ENCODE measurements around the gene MREG.

MREG gene, protein sequence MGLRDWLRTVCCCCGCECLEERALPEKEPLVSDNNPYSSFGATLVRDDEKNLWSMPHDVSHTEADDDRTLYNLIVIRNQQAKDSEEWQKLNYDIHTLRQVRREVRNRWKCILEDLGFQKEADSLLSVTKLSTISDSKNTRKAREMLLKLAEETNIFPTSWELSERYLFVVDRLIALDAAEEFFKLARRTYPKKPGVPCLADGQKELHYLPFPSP

DNA sequence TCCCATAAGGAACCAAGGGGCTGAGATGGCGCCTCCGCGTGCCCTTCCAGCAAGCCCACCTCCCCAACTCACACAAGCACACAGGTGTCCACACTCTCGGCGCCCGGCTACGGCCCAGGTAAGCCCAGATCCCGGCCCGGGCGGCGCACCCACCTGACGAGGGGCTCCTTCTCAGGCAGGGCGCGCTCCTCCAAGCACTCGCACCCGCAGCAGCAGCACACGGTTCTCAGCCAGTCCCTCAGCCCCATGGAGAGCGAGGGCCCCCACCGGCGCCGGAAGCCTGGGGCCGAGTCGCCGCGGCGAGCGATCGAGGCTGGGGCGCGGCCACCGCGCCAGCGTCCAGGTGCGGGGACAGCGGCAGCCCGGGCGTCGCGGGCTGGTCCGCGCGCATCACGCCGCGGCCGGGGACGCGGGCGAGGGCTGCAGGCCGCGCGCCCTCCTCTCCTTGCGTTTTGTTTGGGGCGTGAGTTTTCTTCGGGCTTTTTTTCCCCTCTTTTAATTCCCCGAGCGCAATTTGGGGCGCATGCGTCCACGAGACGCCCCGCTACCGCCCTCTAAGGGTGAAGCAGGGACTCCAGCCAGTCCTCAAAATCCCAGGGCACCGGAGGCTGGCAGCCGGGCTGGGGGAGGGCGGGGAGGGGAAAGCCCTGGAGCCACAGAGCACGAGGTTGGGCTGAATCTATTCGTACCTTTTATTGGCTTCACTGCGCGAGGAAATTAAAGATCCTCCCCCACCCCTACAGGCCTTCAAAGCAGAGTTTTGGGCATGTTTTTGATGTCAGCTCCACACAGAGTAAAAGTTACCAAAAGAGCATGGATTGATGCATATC is at the start of gene MREG:
MREG (minus strand) TSS at position 472 of the 830 bp plus-strand sequence; CDS start at position 248, 224 bp downstream.
- peak; percentile 81 for DNase-seq (ENCODE audit: low read depth)

DNA sequence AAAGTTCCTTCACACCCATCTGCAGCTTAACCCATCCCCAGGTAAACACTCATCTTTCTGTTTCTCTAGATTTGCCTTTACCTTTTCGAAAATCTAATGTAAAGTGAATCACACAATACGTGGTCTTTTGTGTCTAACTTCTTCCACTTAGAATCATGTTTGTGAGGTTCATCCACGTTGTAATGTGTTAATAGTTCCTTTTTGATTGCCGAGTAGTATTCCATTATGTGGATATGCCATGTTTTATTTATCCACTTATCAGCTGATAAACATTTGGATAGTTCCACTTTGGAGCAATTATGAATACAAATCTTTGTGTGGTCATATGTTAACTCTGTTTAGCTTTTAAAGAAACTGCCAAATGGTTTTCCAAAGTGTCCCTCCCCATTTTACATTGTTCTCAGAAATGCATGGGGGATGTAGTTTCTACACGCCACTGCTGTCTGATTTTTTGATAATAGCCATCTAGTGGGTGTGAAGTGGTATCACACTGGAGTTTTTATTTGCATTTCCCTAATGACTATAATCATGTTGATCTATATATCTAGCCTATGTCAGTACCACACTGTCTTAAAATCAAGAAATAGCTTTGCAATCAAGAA is 46.0 kb upstream of the MREG start:
- DNase-seq (ENCODE audit: low read depth) = no peak

DNA sequence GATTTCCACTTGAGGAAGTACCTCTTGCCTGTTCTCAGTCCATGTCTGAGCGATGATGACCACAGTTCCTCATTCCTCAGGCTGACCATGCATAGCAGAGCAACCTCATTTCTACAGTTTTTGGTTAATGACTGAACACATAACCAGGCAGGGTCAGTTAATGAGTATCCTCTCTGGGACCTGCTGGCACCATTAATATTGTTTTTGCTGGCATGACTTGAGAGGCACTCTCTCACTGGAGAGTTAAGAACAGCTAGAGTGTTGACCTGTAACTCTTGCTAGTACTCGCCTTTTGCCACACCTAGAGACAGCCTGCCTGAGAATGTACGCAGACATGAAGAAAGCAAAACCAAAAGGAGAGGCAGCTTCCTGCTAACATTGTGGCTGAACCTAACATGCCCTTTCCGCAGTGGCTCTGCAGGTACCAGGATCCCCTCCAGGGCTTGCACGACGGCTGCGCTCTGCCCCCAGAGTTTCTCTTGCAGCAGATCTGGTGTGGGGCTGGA is 44.4 kb upstream of the MREG start:
- DNase-seq (ENCODE audit: low read depth) = peak; percentile 44

DNA sequence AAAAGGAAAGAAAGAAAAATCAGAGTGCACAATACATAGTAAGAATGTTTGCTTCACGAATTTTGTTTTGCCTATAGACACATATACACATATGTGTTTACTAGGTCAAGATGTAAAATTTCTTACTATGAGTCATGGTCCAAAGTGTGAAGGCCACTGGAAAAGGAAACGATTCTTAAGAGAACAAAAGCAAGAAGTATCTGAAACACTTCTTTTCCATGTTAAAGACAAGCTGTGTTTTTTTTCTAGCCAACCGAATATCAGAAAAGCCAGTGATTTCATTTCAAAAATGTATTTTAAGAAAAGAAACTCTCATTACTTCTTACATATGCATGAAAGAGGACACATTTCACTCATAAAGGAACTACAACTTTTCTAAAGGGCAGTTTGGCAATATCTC is 43.4 kb upstream of the MREG start:
- no peak for DNase-seq (ENCODE audit: low read depth)

DNA sequence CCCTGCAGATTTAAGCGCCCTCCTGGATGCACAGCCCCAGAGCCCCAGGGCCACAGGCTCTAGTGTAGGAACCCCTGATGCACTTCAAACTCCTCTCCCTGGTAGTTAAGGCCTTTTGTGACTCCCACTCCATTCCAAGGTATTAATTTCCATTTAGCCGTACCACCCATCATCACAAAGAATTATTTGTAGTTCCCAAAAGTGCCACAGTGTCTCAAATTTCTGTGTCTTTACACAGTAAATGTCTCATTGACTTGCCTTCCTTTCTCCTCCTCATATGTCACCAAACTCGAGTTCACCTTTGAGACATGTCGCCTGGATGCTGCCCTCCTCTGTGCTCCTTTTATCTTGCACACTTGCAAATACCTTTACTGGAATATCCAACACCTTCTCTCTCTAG is 42.3 kb upstream of the MREG start:
- no peak for DNase-seq (ENCODE audit: low read depth)

DNA sequence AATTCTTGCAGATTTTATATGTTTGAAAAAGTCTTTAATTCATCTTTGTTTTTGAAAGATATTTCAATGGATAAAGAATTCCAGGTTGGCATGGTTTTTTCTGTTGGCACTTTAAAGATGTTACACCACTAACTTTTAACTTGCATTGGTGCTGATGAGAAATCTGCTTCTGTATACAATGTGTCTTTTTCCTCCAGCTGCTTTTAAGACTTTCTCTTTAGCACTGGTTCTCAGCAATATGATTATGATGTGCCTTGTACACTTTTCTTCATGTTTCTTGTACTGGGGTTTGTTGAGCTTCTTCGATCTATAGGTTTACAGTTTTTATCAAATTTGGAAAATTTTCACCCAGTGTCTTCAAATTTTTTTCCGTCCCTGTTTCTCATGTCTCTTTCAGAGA is 39.1 kb upstream of the MREG start:
- no peak for DNase-seq (ENCODE audit: low read depth)

DNA sequence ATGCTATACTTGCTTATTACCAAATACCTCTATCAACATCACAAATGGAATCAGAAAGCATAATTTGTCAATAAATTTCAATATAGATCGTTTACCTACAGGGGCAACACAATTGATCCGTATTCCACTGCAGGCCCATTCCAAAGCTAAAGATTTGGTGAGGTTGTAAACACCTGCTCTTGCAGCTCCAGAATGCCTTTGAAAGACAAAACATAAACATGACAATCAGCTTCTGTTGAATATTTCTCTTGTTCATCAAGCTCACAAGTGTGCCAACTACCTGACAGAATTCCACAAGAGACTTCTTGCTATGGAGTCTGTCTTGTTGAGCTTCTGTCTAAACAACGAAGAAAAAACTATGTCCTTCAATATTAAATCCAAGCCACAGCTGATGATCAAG is 38.0 kb upstream of the MREG start:
- DNase-seq (ENCODE audit: low read depth) = no peak

DNA sequence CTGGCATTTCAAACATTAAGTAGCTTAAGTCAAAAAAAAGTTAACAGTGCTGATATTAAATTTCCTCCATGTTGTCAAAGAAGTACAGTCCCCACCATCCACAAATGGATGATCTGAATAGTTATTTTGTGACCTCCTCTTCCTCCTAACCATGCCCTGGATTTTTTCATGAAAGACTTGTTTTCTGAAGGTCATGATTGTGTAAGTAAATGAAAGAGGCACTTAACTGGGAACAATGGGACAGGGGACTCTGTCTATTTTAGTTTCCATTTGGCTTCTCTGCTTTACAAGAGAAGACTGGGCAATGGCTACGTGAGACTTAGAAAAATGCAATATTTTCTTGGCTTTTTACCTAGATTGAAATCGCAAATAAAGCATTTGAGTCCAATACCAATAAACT is 36.1 kb upstream of the MREG start:
- no peak for DNase-seq (ENCODE audit: low read depth)

DNA sequence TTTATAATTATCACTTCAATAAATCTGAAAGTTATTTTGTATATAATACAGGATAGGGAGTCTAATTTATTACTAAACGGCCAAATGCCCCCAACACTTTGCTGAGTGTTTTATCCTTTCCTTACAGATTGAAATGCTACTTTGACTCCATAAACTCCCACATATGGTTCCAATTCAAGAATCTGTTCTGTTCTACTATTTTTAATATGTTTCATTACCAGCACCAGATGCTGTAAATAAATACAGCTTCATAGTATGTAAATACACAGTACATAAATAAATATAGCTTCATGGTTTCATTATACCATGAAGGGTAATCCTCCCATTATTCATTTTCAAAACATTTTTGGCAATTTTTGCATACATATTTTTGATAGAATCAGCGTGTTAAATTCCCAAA is 34.0 kb upstream of the MREG start:
- DNase-seq (ENCODE audit: low read depth) = no peak

DNA sequence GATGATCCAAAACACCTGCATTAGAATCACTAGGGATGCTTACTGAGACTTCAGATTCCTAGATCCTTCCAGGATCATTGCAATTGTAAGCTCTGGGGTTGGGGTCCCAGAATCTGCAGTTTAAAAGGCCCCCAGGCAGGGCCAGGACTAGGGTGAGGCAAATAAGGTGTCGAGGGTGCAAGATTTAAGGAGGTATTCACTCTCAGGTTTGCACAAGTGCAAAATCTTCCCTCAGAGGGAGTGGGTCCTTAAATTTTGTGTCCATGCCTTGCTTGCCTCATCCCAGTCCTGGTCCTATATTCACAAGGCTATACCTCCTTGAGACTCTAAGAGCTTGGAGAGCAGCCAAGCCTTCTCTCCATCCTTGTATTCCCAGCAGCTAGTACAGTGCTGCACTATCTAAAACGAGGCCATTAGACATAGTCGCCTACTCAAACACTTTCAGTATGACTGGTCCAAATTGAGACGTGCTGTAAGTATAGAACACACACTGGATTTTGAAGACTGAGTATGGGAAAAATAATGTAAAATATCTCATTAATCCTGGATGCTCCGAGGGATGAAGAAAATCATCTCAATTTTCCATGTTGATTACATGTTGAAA is 31.6 kb upstream of the MREG start:
- DNase-seq (ENCODE audit: low read depth) = no peak

DNA sequence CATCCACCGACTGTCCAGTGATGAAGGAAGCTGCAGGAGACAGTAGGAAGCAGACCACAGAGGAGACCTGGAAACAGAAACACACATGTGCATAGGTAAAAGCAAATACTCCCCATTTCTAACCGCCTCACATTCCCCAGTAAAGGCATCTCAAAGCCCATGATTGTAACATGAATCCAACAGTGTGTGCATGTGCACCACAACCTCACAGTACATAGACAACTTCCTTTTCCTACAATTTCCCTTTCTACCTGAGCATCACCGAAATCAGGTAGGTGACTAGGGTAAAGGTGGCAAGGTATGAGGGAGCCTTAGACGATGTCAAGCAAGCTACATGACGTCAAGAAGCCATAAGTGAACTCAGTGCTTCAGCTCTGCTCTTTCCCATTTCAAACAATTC is 30.6 kb upstream of the MREG start:
- DNase-seq (ENCODE audit: low read depth) = no peak

DNA sequence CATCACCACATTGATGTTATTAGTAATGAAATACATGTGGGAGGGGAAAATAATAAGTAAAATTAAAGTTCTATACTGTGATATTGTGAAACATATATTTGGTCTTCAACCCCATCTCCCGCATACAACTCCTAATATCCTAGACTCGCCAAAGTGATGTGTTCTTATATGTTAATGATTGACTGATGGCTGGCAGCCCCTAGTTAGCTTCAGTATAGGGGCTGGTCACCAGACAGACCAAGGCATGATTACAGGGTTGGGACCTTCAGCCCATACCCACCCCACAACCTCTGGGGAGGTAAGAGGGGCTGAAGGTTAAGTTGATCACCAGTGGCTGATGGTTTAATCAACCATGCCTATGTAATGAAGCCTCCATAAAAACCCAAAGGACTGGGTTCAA is 28.1 kb upstream of the MREG start:
- DNase-seq (ENCODE audit: low read depth) = no peak

DNA sequence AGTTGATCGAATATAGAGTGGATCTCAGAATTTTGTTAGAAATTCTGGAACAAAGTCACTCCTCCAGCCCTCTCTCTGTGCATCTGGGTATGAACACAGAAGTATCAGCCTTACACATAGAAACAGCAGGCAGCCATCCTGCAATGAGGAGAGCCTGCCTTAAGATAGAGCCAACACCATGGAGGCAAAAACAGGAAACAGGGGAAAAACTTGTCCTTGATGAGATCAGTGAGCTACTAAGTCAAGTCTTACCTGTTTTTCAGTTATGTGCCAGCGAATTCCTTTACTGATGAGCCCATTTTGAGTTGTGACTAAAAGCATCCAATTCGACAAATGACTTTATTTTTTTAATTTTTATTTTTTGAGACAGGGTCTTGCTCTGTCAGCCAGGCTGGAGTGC is 26.6 kb upstream of the MREG start:
- no peak for DNase-seq (ENCODE audit: low read depth)

DNA sequence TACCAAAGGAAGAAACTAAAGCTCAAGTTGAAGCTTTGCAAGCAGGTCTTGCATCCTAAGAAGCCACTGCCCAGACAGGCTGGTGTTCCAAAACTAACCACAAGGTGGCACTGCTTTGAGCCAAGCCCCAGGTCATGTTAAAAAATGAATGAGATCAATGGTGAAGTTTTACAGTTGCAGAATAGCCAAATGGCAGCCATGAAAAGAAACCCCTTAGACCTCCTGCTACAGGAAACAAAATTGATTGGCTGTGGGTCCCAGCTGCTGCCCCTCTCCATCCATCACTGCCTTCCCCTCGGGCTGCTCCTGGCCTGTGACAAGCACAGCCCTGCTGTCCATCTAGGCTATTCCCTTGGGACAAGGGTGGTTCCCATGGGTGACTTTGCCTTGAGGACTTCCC is 20.7 kb upstream of the MREG start:
- peak; percentile 72 for DNase-seq (ENCODE audit: low read depth)

DNA sequence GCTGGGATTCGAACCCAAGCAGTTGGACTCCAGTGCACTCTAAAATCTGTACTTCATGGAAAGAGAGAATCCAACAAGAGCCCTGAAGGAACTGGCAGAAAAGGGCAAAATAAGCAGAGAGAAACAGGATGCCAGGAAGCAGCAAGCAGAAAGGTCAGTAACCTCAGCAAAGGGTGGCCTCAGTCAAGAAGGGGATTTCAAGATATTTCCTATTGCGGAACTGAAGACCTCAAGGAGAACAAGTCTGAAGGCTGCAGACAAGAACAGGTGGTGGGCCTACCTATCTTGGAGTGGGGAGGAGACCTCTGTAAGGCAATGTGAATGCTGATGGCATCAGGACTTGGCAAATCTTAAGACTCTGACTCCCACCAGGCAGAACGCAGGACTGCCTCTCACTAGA is 20.1 kb upstream of the MREG start:
- DNase-seq (ENCODE audit: low read depth) = no peak

DNA sequence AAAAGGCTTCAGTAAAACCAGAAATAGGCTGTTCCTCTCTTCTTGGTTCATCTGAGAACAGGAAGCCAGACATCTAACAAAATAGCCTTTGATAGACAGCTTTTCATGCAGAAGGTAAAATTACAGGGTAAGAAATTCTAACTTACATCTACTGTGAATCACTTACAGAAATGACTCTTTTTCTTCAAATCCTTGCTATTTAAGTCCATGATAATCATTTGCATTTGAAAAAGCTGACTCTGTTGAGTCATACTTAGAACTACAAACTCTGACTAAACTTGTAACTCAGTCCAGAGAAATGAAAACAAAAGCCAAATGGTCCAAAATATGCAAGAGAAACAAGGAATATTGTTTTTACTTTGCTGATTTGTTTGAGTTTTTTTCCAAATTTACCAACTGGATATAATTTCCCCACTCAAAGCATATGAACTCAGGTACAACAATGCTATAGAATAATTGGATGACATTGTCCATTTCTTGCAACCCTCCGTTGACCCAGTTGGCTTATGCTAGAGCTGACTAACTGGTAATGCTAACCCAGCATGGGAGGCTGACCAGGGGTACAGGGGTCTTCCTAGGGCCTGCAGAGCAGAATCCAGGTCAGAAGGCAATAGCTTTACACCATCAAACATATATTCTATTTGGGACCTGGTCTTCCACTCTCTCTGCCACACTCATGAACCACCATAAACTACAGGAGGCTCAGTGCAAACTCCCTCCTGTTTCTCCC is 18.8 kb upstream of the MREG start:
- DNase-seq (ENCODE audit: low read depth) = no peak

DNA sequence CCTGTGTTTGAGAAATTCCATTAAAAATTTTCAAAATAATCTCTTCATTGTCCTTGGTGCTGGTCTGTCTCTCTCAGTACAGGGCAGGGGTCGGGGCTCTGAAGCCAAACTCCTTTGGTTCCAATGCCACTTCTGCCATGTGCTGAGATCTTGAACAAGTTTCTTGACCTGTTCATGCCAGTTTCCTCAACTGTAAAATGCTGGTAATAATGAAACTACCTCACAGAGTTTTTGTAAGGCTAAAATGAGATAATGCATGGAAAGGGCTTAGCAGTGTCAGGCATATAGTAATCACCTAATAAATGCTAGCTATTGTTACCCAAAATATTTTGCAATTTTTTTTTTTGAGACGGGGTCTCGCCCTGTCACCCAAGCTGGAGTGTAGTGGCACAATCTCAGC is 16.9 kb upstream of the MREG start:
- DNase-seq (ENCODE audit: low read depth) = no peak

DNA sequence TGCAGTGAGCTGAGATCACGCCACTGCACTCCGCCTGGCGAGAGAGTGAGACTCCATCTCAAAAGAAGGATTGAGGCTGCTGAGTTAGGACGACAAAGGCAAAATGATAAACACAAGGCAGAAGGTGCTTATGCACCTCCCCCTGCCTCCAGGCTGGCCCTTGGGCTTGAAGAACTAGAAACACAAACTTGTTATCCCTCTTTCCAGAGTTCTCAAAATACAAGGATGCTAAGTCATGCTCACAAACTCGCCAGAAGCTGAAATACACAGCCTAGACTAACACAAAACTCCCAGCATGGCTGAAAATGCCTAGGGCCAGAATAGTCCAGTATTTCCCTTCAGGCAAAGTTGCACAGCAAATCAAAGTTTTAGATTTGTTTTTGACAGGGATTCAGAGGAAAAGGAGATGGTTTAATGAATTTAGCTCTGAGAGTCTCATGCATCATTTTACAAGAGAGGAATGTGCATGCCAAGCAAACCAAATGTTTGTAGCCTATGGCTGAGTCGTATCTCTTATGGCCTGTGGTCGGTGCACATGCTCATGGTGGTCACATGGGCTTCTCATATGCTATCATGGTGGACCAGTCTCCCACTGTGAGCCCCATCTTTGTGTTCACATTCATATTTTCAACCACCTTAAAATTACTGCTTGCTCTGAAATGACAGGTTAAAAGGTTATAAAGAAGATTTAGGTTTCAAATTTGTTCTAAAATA is 16.2 kb upstream of the MREG start:
- DNase-seq (ENCODE audit: low read depth) = no peak

DNA sequence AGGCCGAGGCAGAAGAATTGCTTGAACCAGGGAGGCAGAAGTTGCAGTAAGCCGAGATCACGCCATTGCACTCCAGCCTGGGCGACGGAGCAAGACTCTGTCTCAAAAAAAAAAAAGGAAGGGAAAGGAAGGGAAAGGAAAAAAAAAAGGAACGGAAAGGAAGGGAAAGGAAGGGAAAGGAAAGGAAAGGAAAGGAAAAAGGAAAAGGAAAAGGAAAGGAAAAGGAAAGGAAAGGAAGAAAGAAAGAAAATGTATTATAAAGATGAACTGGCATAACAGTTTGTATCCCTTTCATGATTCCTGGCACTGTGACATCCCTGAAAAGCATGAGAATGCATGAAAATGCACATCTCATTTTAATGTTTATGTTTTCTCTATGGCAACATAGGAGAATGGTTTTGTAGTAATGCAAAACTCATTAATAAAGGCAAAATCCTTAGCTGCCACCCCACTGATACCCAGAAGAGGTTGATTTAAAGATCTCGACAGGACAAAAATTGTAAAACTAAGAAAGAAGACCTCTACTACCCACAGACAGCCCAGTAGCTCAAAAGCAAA is 11.5 kb upstream of the MREG start:
- DNase-seq (ENCODE audit: low read depth) = no peak

DNA sequence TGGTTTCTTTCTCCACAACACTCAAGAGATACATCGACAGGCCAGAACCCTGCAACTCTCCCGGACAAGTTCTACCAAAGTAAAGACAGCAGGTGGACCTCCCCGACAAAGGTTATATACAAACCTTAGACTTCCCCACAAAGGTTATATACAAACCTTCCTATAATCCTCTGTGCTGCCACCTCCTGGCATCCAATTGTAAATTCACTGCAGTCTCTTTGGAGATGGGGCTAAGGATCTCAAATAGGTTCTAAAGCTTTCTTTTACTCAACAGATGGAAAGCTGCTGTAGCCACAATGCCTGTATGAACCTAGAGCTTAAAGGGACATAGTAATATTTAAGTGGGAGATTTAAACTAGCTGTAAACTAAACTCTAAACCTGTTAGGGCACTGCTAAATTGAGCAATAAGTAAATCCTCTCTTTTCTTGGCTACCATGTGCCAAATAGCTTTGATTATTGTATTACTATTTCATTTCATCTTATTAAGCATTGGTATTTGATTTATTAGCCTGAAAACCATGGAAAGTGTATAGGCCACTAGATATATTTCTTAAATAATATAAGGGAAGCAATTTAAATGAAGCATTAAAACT is 9.8 kb upstream of the MREG start:
- peak; percentile 43 for DNase-seq (ENCODE audit: low read depth)

Data from activated T-cell treated with anti-CD3 and anti-CD28 coated beads for 24 hours (primary cell).